ENCODE data around the gene SLC23A2. TPM values are rescaled to one million over a fixed set of nuclear protein-coding genes. Genes with fewer than 3 reads are reported as not detected.

SLC23A2 gene
- polyA plus RNA-seq, 1 donor, result 9.4 TPM

DNA sequence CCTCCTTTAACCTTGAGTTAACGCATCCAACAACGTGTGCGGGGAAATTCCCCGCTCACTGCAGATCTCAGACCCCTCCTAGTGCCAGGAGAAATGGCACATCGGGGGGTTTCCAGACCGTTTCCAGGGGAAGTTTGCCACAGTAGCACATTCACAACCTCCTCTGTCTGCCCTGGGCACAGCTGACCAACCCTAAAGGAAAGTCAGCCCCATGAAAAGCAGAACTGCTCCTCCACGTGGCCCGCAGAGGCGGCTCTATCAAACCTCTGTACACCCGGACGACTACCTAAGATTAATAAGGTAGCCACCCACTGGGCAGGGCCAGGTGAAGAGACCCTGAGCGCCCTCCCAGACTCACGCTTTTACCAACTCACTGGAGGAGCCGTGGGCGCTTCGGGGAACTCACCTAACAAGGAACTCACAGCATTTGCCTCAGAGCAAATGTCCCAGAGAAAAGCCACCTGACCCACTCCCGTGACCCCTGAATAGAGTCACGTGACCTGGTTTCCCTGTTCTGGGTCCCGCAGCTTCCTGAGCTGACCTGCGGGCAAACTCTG is 186.5 kb downstream of the SLC23A2 start:
- no peak for DNase-seq (ENCODE audit: low read depth)

- no peak for DNase-seq (ENCODE audit: low read depth)
Observed at GRCh38 chr20:4813863-4814695, 187.2 kb downstream of the SLC23A2 start.

GRCh38 chr20:4813076-4813862 is 188.0 kb downstream of the SLC23A2 start:
- DNase-seq (ENCODE audit: low read depth), result no peak

DNA sequence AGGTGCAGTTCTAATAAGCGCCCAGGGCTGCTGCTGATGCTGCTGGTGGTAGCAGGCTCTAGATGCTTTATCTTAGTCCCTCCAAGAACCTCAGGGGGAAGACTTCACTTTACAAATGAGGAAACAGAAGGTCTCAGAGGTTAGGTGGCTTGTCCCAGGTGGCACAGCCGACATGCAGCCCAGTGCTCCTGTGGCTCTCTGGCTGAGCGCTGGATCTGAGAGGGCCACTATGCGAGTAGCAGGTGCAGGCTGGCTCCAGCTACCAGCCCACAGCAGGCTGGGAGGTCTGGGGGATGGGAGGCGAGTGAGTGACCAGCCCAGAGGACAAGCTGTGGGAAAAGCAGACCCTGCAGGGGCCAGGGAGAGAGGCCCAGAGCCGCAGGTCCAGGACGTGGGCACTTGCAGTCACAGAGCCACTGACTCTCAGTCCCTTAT is 188.7 kb downstream of the SLC23A2 start:
- DNase-seq (ENCODE audit: low read depth), result no peak

DNA sequence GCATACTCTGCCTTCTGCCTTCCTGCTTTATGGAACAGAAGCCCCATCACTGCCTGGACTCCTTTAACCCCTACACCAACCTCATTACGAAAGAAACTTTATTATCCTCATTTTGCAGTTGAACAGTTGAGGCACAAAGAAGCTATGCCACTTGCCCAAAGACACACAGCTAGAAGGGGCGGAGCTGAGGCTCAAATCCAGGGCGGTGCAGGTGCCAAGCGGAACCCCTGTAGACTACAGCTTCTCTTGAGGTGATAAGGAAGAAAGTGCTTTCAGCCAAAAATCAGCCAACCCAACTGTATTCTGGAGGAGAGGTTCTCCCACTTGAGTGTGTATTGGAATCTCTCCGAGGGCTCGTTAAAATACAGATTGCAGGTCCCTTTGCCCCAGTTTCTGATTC is 189.1 kb downstream of the SLC23A2 start:
- no peak for DNase-seq (ENCODE audit: low read depth)

DNA sequence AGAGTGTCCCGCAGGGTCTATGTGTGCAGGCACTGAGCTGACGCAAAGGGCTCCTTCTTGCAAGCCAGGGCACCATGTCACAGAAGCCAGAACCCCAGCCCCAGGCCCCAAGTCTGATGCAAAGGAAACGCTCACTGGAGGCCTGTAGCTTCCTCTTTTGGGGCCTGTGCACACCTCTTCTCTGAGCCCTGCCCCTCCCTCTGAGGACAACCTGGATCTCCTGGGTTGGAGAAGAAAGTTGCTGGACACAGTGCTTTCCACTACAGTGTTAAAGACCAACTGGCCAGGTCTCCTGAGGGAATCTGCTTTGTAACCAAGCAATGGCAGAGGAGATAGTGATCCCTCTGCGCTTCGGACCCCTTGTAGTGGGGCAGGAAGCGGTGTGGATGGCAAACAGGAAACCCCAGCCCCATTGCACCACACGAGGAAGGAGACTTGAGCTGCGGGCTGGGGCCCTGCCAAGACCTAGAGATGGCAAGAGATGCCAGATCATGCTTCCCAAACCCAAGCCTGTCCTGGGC is 189.6 kb downstream of the SLC23A2 start:
- no peak for DNase-seq (ENCODE audit: low read depth)

DNA sequence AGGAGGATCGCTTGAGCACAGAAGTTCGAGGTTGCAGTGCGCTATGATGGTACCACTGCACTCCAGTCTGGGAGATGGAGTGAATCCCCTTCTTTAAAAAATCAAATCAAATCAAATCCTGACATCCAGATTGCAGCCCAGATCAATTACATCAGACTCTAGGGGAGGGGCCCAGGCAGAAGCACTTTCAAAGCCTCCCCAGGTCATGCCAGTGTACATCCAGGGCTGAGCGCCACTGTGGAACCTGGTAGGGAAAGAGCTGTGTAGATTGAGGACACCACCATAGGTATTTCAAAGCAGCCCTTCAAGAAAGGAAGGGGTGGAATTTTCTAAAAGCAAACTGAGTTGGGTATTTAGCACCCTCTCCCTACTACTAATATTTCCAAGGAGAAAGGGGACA is 190.1 kb downstream of the SLC23A2 start:
- DNase-seq (ENCODE audit: low read depth), result no peak

- no peak for DNase-seq (ENCODE audit: low read depth)
Observed at GRCh38 chr20:4810426-4811019, 190.8 kb downstream of the SLC23A2 start.

GRCh38 chr20:4809707-4810106 is 191.6 kb downstream of the SLC23A2 start:
- no peak for DNase-seq (ENCODE audit: low read depth)

GRCh38 chr20:4808872-4809271 is 192.4 kb downstream of the SLC23A2 start:
- no peak for DNase-seq (ENCODE audit: low read depth)

DNA sequence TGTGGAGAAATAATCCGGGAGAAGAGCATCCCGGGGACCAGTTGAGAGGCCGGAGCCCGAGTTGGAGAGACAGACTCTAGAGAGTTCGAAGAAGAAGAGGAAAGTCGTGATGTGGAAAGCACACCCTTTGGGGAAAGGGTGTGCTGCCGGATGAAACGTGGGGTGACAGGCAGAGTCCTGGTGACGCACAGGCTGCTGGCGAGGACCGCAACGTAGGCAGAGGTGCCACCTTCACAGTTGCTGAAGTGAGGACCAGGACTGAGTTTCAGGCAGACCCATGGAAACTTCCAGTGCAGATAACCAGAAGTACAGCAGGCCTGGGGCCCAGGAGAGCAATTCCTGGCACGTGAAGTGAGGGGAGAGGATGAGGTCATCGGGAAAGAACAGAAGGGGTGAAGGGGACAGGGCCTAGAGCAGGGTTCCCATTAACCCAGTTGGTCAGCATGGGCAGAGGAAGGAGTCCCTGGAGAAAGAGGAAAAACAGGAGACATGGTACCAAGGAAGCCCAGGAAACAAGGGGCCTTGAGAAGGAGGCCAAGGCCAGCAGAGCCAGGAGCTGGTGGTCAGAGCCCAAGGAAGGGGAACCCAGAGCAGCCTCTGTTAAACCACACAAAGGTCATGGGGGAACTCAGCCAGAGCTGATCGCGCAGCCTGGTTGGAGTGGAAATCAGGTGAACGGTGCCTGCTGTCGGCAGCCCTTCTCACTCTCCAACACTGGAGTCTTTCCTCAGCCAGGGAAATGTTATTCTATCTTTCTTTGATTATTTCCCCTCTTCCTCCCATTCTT is 195.5 kb downstream of the SLC23A2 start:
- no peak for DNase-seq (ENCODE audit: low read depth)

DNA sequence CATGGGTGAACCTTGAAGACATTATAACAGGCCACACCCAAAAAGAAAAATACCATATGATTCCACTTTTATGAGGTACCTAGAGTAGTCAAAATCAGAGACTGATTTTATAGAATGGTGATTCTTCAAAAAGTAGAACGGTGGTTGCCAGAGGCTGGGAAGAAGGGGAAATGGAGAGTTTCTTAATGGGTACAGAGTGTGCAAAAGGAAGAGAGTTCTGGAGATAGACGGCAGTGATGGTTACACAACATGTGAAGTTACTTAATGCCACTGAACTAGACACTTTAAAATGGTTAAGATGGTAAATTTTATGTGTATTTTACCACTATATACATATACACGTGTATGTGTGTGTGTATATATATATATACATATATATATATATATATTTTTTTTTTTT is 198.8 kb downstream of the SLC23A2 start:
- DNase-seq (ENCODE audit: low read depth), result no peak

Other genes with a start within 250 kb of the SLC23A2 start
- 29.5 TPM for gene RASSF2, start 177.9 kb downstream of the SLC23A2 start, polyA plus RNA-seq (ENCODE audit: insufficient read length)
- gene TMEM230, start 111.6 kb upstream of the SLC23A2 start, polyA plus RNA-seq (ENCODE audit: insufficient read length), result 87.5 TPM
- 49.0 TPM for gene PCNA, start 118.4 kb upstream of the SLC23A2 start, polyA plus RNA-seq (ENCODE audit: insufficient read length)
- gene CDS2, start 125.5 kb upstream of the SLC23A2 start, polyA plus RNA-seq (ENCODE audit: insufficient read length), result 19.8 TPM

All from forelimb muscle (tissue), 1 donor.